ENCODE results near the gene CFAP70. TPM values are rescaled to one million over a fixed set of nuclear protein-coding genes. Genes with fewer than 3 reads are reported as not detected.

The CFAP70 gene
- total RNA-seq, 1 donor, result 1.1 TPM

- Histone ChIP-seq H3K4me1 (ENCODE audit: insufficient read depth, low read length) (peaks cover 33% of the 10 kb centered on the region), H3K9me3 (ENCODE audit: low read depth, low read length) (no peaks in the 10 kb centered on the region), H3K4me2 (ENCODE audit: insufficient read depth, low read length) (peak overlapping the region; percentile 83), H2AFZ (ENCODE audit: low read length) (peak overlapping the region; percentile 72), H3K79me2 (ENCODE audit: insufficient read depth, low read length) (peaks cover 67% of the 10 kb centered on the region), H3K27me3 (ENCODE audit: insufficient read depth, low read length) (no peaks in the 10 kb centered on the region), H3K36me3 (ENCODE audit: insufficient read depth, low read length) (peaks cover 42% of the 10 kb centered on the region), H3K27ac (ENCODE audit: low read depth, low read length) (peak overlapping the region; percentile 50), H3K4me3 (ENCODE audit: insufficient read depth, low read length) (peak overlapping the region; percentile 89), H4K20me1 (ENCODE audit: insufficient read depth, low read length) (no peaks in the 10 kb centered on the region)
- DNase-seq (ENCODE audit: insufficient read length, low spot score, missing footprints), result no peak
- TF ChIP-seq CTCF (IDR thresholded peaks at IDR 0.05; ENCODE audit: extremely low read depth, low read depth, low read length), result no peak
These were observed 111.0 kb downstream of the CFAP70 start for GRCh38 chr10:73247509-73248258.

GRCh38 chr10:73246646-73247508 lies 111.8 kb downstream of the CFAP70 start, which contains the start of gene DNAJC9:
Gene DNAJC9, minus strand, starts transcription at chr10:73247255. Its CDS starts 66 bp downstream, at chr10:73247189.
- peaks cover 64% of the 10 kb centered on the region for H3K79me2 ChIP-seq (ENCODE audit: insufficient read depth, low read length)
- H3K36me3 ChIP-seq (ENCODE audit: insufficient read depth, low read length), result peaks cover 50% of the 10 kb centered on the region
- no peak for TF ChIP-seq CTCF (IDR thresholded peaks at IDR 0.05; ENCODE audit: extremely low read depth, low read depth, low read length)
- peak within 1 kb of the TSS; percentile 85 for H2AFZ ChIP-seq (ENCODE audit: low read length)
- H3K27me3 ChIP-seq (ENCODE audit: insufficient read depth, low read length), result no peaks in the 10 kb centered on the region
- no peaks in the 10 kb centered on the region for H4K20me1 ChIP-seq (ENCODE audit: insufficient read depth, low read length)
- no peaks in the 10 kb centered on the region for H3K9me3 ChIP-seq (ENCODE audit: low read depth, low read length)
- peak within 1 kb of the TSS; percentile 50 for H3K27ac ChIP-seq (ENCODE audit: low read depth, low read length)
- peak within 1 kb of the TSS; percentile 83 for H3K4me2 ChIP-seq (ENCODE audit: insufficient read depth, low read length)
- peak; percentile 96 for DNase-seq (ENCODE audit: insufficient read length, low spot score, missing footprints)
- H3K4me1 ChIP-seq (ENCODE audit: insufficient read depth, low read length), result peaks cover 31% of the 10 kb centered on the region
- peak within 1 kb of the TSS; percentile 89 for H3K4me3 ChIP-seq (ENCODE audit: insufficient read depth, low read length)

- no peak for DNase-seq (ENCODE audit: insufficient read length, low spot score, missing footprints)
- H3K4me2 ChIP-seq (ENCODE audit: insufficient read depth, low read length), result peak overlapping the region; percentile 83
- peak overlapping the region; percentile 85 for H2AFZ ChIP-seq (ENCODE audit: low read length)
- no peaks in the 10 kb centered on the region for H3K27me3 ChIP-seq (ENCODE audit: insufficient read depth, low read length)
- H3K4me3 ChIP-seq (ENCODE audit: insufficient read depth, low read length), result peak overlapping the region; percentile 89
- H4K20me1 ChIP-seq (ENCODE audit: insufficient read depth, low read length), result no peaks in the 10 kb centered on the region
- peaks cover 58% of the 10 kb centered on the region for H3K79me2 ChIP-seq (ENCODE audit: insufficient read depth, low read length)
- H3K4me1 ChIP-seq (ENCODE audit: insufficient read depth, low read length), result peaks cover 25% of the 10 kb centered on the region
- TF ChIP-seq CTCF (IDR thresholded peaks at IDR 0.05; ENCODE audit: extremely low read depth, low read depth, low read length), result no peak
- peak overlapping the region; percentile 50 for H3K27ac ChIP-seq (ENCODE audit: low read depth, low read length)
- H3K36me3 ChIP-seq (ENCODE audit: insufficient read depth, low read length), result peaks cover 51% of the 10 kb centered on the region
- H3K9me3 ChIP-seq (ENCODE audit: low read depth, low read length), result no peaks in the 10 kb centered on the region
These were observed 112.4 kb downstream of the CFAP70 start for GRCh38 chr10:73246322-73246645.
